Transverse colon (tissue), 4 donors: Measurements from ENCODE around the gene METTL24. TPM values are rescaled to one million over a fixed set of nuclear protein-coding genes. Genes with fewer than 3 reads are reported as not detected.
A peak's percentile ranks its signal among the peaks of the same experiment; 100 is the strongest.

Experiments
- DNase-seq: peaks from one replicate; pipeline ENCODE4 v3.0.0-alpha.2; 2019
- H3K27ac ChIP-seq, 4 donors: fragments of 200-600 bp; sonication (generic); 2 replicates each; pipeline ENCODE4 v1.5.1; 2016 to 2018; ENCODE audit warnings: inconsistent platforms in 4 of 4
- H3K27me3 ChIP-seq: fragments of 200-600 bp; sonication (generic); 2 replicates; pipeline ENCODE4 v1.5.1; 2017; ENCODE audit warnings: inconsistent platforms
- H3K36me3 ChIP-seq, 4 donors: fragments of 200-600 bp; sonication (generic); 2 replicates each; pipeline ENCODE4 v1.5.1; 2017 to 2019; ENCODE audit warnings: inconsistent platforms in 4 of 4
- H3K4me1 ChIP-seq, 4 donors: fragments of 200-600 bp; sonication (generic); 2 replicates each; pipeline ENCODE4 v1.5.1; 2017 to 2020; ENCODE audit warnings: inconsistent platforms in 4 of 4
- H3K4me3 ChIP-seq, 4 donors: fragments of 200-600 bp; sonication (generic); 1 replicate in 1 of 4; 2 replicates in 3 of 4; pipeline versions ENCODE4 v1.5.1 to v1.6.1; 2017 to 2019; ENCODE audit warnings: inconsistent platforms in 4 of 4
- H3K9me3 ChIP-seq, 2 donors: fragments of 200-600 bp; sonication (generic); 2 replicates each; pipeline ENCODE4 v1.5.1; 2017 to 2019; ENCODE audit warnings: inconsistent platforms in 2 of 2
- CTCF ChIP-seq, 5 experiments: fragments of 200-600 bp in 3 of 5; fragments of 450-650 bp in 2 of 5; sonication (generic) in 3 of 5; IDR thresholded peaks; 1 replicate in 2 of 5; 2 replicates in 3 of 5; pipeline ENCODE4 v1.5.1; 2016 to 2017; ENCODE audit warnings: antibody characterized with exemption in 5 of 5, inconsistent platforms in 3 of 5, mild to moderate bottlenecking in 2 of 5, moderate library complexity in 1 of 5
- EP300 ChIP-seq: sonication (generic); formaldehyde crosslinking; IDR thresholded peaks from one replicate; pipeline ENCODE4 v1.6.1; 2017; ENCODE audit warnings: antibody characterized with exemption, low read depth
- POLR2A ChIP-seq: fragments of 450-650 bp; IDR thresholded peaks from one replicate; pipeline ENCODE4 v1.6.1; 2016; ENCODE audit warnings: antibody characterized with exemption, mild to moderate bottlenecking, moderate library complexity
- POLR2AphosphoS5 ChIP-seq, 3 donors: sonication (generic); formaldehyde crosslinking; IDR thresholded peaks; one replicate each; pipeline ENCODE4 v1.6.1; 2016; ENCODE audit warnings: antibody characterized with exemption in 3 of 3
- WGBS, 2 donors: methylation state at CpG; one replicate each; pipeline ENCODE4 v1.1.5; 2018; ENCODE audit warnings: low coverage in 1 of 2; 5-methylcytosine and 5-hydroxymethylcytosine counted together
- in situ Hi-C, 4 donors: fragments of 200-750 bp; cut with MboI; loops; one replicate each; pipeline versions ENCODE4 v1.15.0 to v1.15.1; 2017; ENCODE audit warnings: low sequenced_read_pairs in 3 of 4, low pct_ligation_motif_present in 1 of 4, low pct_unique_long_range_greater_than_20kb in 1 of 4
- intact Hi-C: fragments of 100-400 bp; cut with DNase I; formaldehyde crosslinking; loops from one replicate; pipeline ENCODE4 v1.15.1; 2023; ENCODE audit warnings: low total_unique reads
- total RNA-seq, 4 donors: library from RNA; depleted of rRNA; stranded (reverse); fragments of >200 nt; gene quantifications; one replicate each; pipeline ENCODE4 v1.1.0, GENCODE V29; 2016

Gene METTL24
- total RNA-seq, 4 donors from 2014 or later = 1.4 to 59.9 (median 14.7) TPM

- Histone ChIP-seq H3K4me3 (peak overlapping the region; percentile 4 to 45 (median 27)), H3K36me3 (no peaks in the 10 kb centered on the region), H3K27me3 (no peaks in the 10 kb centered on the region), H3K27ac (no peak overlapping the region), H3K4me1 (peaks cover 0 to 3% (median 0%) of the 10 kb centered on the region in 4 donors), H3K9me3 (no peaks in the 10 kb centered on the region)
- intact Hi-C loops (no loop called here), in situ Hi-C loops (loop anchor here (10.0 to 25.0 kb wide), 7 partner anchors 225 to 705 kb away; partner anchors contain the start of genes WASF1 (in 2 of the 4), AK9 (in 1 of the 4) and FIG4 (in 1 of the 4))
- TF ChIP-seq CTCF (IDR thresholded peaks at IDR 0.05) = no peak
- no peak for TF ChIP-seq POLR2A
- no peak for TF ChIP-seq POLR2AphosphoS5 (IDR thresholded peaks at IDR 0.05)
- TF ChIP-seq EP300 = no peak
- 67 to 79% methylated on average over 2 to 43 of the region's 43 CpGs for WGBS, 2 donors
- DNase-seq = no peak
Measured at GRCh38 chr6:110399219-110400071, 41.3 kb upstream of the METTL24 start.

- Histone ChIP-seq H3K4me1 (peaks cover 0 to 3% (median 0%) of the 10 kb centered on the region in 4 donors), H3K4me3 (no peak overlapping the region), H3K9me3 (no peaks in the 10 kb centered on the region), H3K36me3 (no peaks in the 10 kb centered on the region), H3K27me3 (no peaks in the 10 kb centered on the region), H3K27ac (no peak overlapping the region)
- WGBS, 2 donors = 77 to 86% methylated on average over 4 of the region's 4 CpGs
- in situ Hi-C loops (loop anchor here (10.0 to 25.0 kb wide), 7 partner anchors 224 to 704 kb away; partner anchors contain the start of genes WASF1 (in 2 of the 4), AK9 (in 1 of the 4) and FIG4 (in 1 of the 4)), intact Hi-C loops (no loop called here)
- no peak for DNase-seq
- no peak for TF ChIP-seq CTCF (IDR thresholded peaks at IDR 0.05)
- no peak for TF ChIP-seq POLR2A
- no peak for TF ChIP-seq POLR2AphosphoS5 (IDR thresholded peaks at IDR 0.05)
- no peak for TF ChIP-seq EP300
Measured at GRCh38 chr6:110398778-110399177, 40.6 kb upstream of the METTL24 start.

- no peaks in the 10 kb centered on the region for H3K27me3 ChIP-seq
- WGBS, 2 donors = 42 to 51% methylated on average over 4 of the region's 4 CpGs
- no peaks in the 10 kb centered on the region for H3K36me3 ChIP-seq
- H3K4me3 ChIP-seq = no peak overlapping the region
- no peaks in the 10 kb centered on the region for H3K9me3 ChIP-seq
- peaks cover 0 to 3% (median under 1%) of the 10 kb centered on the region in 4 donors for H3K4me1 ChIP-seq
- intact Hi-C loops (no loop called here), in situ Hi-C loops (loop anchor here (10.0 to 25.0 kb wide), 7 partner anchors 220 to 700 kb away; partner anchors contain the start of genes WASF1 (in 2 of the 4), AK9 (in 1 of the 4) and FIG4 (in 1 of the 4))
- no peak for DNase-seq
- no peak for TF ChIP-seq POLR2AphosphoS5 (IDR thresholded peaks at IDR 0.05)
- no peak for TF ChIP-seq EP300
- no peak for TF ChIP-seq POLR2A
- no peak for TF ChIP-seq CTCF (IDR thresholded peaks at IDR 0.05)
- H3K27ac ChIP-seq = no peak overlapping the region
Measured at GRCh38 chr6:110395221-110395620, 37.1 kb upstream of the METTL24 start.

GRCh38 chr6:110394409-110394808 is 36.3 kb upstream of the METTL24 start:
- 88% methylated on average over 4 of the region's 4 CpGs; no CpG with 5 or more reads in 1 of the 2 donors for WGBS, 2 donors
- no peaks in the 10 kb centered on the region for H3K27me3 ChIP-seq
- in situ Hi-C loops = loop anchor here (10.0 to 25.0 kb wide), 7 partner anchors 220 to 700 kb away; partner anchors contain the start of genes WASF1 (in 2 of the 4), AK9 (in 1 of the 4) and FIG4 (in 1 of the 4)

More at GRCh38 chr6:110394409-110394808, 36.3 kb upstream of the METTL24 start:
- Histone ChIP-seq H3K36me3 (no peaks in the 10 kb centered on the region), H3K4me1 (peaks cover 0 to 3% (median 0%) of the 10 kb centered on the region in 4 donors), H3K9me3 (no peaks in the 10 kb centered on the region), H3K4me3 (no peak overlapping the region), H3K27ac (no peak overlapping the region)
- intact Hi-C loops = no loop called here
- no peak for DNase-seq
- TF ChIP-seq POLR2A = no peak
- no peak for TF ChIP-seq EP300
- no peak for TF ChIP-seq POLR2AphosphoS5 (IDR thresholded peaks at IDR 0.05)
- TF ChIP-seq CTCF (IDR thresholded peaks at IDR 0.05) = no peak
